ENCODE measurements around the gene JAML. TPM values are rescaled to one million over a fixed set of nuclear protein-coding genes. Genes with fewer than 3 reads are reported as not detected.

JAML gene
- total RNA-seq, 1 donor from 2014 or later, result not detected

DNA sequence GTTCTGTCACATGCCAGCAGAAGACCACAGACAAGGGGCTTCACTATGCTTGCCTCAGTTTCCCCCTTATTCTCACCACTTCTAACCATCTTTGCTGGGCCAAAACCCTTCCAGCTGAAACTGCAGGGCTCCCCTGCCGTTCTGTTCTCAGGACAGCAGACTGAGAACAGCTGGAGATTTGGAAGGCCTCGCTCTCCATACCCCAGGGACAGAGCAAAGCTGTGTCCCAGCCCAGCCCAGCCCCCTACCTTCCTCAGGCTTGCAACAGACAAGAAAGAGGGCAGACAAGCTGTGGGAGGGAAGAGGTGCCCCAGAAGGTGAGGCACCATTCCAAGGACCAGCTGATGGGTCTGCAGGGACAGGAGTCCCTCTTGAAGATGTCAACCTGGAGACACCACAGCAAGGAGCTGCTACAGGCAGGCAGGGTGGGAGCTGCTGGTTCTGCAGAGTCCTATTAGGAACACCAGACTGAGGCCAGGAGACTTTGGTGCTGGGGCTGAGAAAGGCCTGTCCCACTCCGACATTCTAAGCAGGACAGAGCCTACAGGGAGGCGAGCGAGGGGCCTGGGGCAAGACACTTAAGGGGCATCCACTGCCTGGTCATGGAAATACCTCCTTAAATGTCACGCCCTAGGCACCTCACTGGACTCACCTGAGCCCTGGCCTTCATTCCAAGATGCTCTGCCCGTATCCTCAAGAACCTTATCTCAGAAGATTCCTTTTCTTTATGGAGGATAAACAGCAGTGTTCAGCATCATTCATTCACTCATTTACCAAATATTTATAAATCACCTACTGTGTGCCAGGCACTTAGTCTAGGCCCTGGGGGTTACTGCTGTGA, 55.3 kb downstream of the JAML start:
- DNase-seq (ENCODE audit: low read depth), result no peak
- TF ChIP-seq, protein P1, sequence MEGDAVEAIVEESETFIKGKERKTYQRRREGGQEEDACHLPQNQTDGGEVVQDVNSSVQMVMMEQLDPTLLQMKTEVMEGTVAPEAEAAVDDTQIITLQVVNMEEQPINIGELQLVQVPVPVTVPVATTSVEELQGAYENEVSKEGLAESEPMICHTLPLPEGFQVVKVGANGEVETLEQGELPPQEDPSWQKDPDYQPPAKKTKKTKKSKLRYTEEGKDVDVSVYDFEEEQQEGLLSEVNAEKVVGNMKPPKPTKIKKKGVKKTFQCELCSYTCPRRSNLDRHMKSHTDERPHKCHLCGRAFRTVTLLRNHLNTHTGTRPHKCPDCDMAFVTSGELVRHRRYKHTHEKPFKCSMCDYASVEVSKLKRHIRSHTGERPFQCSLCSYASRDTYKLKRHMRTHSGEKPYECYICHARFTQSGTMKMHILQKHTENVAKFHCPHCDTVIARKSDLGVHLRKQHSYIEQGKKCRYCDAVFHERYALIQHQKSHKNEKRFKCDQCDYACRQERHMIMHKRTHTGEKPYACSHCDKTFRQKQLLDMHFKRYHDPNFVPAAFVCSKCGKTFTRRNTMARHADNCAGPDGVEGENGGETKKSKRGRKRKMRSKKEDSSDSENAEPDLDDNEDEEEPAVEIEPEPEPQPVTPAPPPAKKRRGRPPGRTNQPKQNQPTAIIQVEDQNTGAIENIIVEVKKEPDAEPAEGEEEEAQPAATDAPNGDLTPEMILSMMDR (conservative IDR thresholded peaks at IDR 0.05; ENCODE audit: low read depth, low read length), result no peak
- H3K4me3 ChIP-seq (ENCODE audit: low read depth, low read length), result no peak overlapping the region

DNA sequence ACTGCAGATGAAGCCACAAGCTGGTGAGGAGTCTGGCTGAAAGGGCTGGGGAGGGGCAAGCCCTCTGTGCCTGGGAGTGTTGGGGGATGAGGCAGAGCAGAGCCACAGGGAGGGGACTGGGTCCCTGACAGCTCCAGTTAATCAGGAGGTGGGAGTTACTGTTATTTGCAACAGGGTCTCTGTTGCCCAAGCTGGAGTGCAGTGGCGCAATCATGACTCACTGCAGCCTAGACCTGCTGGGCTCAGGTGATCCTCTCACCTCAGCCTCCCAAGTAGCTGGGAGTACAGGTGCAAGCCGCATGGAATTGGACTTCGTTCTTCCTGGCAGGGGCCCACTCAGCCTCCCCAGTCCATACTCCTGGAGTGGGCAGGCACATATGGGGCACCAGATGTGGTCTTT, 56.1 kb downstream of the JAML start:
- H3K4me3 ChIP-seq (ENCODE audit: low read depth, low read length), result no peak overlapping the region
- TF ChIP-seq, protein P1 (conservative IDR thresholded peaks at IDR 0.05; ENCODE audit: low read depth, low read length), result no peak
- no peak for DNase-seq (ENCODE audit: low read depth)

DNA sequence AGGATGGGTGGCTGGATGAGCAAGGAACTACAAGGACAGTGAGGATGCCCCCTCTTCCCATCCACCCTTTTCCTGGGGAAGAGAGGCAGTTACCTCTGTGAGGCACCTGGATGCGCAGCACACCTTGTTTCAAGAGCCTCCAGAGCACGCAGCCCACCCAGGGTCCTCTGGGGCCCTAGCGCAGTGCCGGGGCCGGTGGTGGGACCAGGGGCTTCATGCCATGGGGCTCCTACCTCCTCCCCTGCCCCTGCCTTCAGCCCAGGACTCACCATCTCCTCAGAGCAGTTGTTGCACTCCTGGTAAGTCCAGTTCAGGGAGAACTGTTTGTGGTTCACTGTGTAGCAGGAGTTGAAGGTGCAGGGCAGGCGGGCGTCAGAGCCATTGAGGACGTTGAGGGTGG, 56.5 kb downstream of the JAML start:
- DNase-seq (ENCODE audit: low read depth), result no peak
- TF ChIP-seq, protein P1 (conservative IDR thresholded peaks at IDR 0.05; ENCODE audit: low read depth, low read length), result no peak
- H3K4me3 ChIP-seq (ENCODE audit: low read depth, low read length), result no peak overlapping the region

DNA sequence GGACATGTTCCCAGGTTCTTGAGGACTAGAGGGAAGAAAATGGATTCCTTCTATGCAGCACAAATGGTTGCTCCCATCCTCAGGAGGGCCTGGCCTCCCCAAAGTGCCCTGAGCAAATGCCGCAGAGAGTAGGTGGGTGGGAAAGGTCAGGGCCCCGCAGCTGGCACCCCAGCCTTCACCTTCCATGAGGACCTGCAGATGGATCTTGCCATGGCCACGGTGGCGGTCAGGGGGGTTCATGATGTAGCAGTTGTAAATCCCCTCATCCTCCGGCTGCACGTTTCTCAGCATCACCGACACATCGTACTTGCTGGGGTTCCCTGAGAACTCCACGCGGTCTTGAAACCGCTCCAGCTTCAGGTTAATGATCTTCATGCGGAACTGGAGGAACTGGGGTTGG, 56.9 kb downstream of the JAML start:
- no peak for DNase-seq (ENCODE audit: low read depth)
- TF ChIP-seq, protein P1 (conservative IDR thresholded peaks at IDR 0.05; ENCODE audit: low read depth, low read length), result no peak

DNA sequence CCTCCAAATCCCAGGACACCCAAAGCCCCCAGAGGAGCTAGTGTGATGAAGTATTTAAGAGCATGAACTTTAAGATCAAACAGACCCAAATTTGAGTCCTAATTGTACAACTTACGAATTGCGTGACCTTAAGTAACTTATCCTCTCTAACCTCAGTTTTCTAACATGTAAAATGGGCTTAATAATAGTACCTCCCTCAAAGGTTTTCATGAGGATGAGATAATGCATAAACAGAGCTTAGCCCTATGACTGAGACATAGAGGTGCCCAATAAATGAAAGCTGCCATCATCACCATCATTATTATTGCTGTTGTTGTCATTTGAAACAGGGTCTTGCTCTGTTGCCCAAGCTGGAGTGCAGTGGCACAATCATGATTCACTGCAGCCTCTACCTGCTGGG, 57.6 kb downstream of the JAML start:
- H3K4me3 ChIP-seq (ENCODE audit: low read depth, low read length), result no peak overlapping the region
- TF ChIP-seq, protein P1 (conservative IDR thresholded peaks at IDR 0.05; ENCODE audit: low read depth, low read length), result no peak
- no peak for DNase-seq (ENCODE audit: low read depth)

More for the DNA sequence above, 56.9 kb downstream of the JAML start:
- no peak overlapping the region for H3K4me3 ChIP-seq (ENCODE audit: low read depth, low read length)

DNA sequence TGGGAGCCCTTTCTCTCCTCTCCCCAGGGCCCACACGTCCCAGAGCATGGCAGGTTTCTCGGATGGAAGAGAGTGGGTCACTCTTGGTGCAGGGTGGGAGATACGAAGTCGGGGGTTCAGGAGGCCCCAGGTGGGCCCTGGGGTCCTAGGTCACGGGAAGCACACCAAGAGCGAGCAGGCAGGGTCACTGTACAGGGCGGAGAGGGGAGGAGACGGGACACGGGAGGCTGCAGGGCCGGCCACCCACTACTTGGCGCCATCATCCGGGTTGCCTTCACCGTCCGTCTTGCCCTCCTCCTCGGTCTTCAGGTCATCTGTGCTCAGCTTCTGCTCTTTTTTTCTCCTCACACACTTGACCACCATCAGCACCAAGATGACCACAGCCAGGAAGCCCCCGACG, 58.2 kb downstream of the JAML start:
- no peak for DNase-seq (ENCODE audit: low read depth)
- no peak overlapping the region for H3K4me3 ChIP-seq (ENCODE audit: low read depth, low read length)
- TF ChIP-seq, protein P1 (conservative IDR thresholded peaks at IDR 0.05; ENCODE audit: low read depth, low read length), result no peak

DNA sequence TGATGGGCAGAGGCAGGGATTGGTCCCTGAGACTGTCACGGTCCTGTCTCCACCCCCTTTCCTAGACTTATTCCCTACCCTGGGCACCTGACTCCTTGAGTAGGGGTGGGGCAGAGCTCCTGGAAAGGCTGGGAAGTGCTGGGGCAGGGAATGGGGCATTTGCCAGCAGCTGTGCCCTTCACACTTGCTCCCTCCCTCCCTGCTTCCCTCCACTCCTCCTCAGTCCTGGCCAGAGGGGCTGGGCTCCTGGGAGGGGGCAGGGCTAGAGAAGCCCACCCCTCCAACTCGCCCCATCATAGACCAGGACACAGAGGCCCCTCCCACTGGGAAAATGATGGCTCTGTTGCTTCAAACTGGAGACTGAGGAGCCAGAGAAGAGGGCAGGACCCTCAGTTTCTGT, 59.9 kb downstream of the JAML start:
- DNase-seq (ENCODE audit: low read depth), result no peak
- no peak overlapping the region for H3K4me3 ChIP-seq (ENCODE audit: low read depth, low read length)
- TF ChIP-seq, protein P1 (conservative IDR thresholded peaks at IDR 0.05; ENCODE audit: low read depth, low read length), result no peak

All from epithelial cell of proximal tubule (primary cell).